GM06990 (cell line): ENCODE results near the gene AKAP17A.

Experiments used
- DNase-seq: peaks from one replicate; pipeline ENCODE4 v3.0.0-alpha.2; 2011; ENCODE audit not compliant: insufficient read length; ENCODE audit errors: extremely low read depth
- H3K27me3 ChIP-seq: replicated peaks from 2 replicates; pipeline ENCODE4 v1.6.0; 2011; ENCODE audit warnings: low read length; ENCODE audit not compliant: control insufficient read depth, insufficient read depth
- H3K36me3 ChIP-seq: 2 replicates; pipeline ENCODE4 v1.5.1; 2011; ENCODE audit warnings: low read length; ENCODE audit not compliant: control insufficient read depth, insufficient read depth
- H3K4me3 ChIP-seq: replicated peaks from 2 replicates; pipeline ENCODE4 v1.5.1; 2011; ENCODE audit warnings: low read depth, mild to moderate bottlenecking, control low read depth, low read length
- TF ChIP-seq, protein P1 (sequence below): IDR thresholded peaks from 2 replicates; pipeline ENCODE4 v1.5.1; 2011; ENCODE audit warnings: low read length, control low read depth, mild to moderate bottlenecking, inconsistent platforms; ENCODE audit not compliant: insufficient read depth, poor library complexity, severe bottlenecking

Gene AKAP17A

DNA sequence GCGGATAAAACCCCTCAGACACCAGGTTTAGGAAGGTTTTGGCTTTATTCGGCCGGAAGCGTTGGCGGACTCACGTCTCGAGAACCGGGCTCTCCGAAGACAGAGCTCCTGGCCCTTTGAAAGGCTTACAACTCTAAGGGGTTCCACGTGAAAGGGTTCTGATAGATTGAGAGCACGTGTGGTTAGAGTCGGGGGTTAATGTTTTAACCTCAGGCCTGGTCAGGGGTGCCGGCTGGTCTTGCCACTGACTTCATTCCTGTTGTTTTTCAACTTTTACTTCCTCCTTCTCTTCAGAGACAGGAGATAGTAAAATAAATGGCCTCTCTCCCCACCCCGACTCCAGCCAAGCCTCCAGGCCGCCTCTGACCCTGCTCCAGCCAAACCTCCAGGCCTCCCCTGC lies 18.8 kb downstream of the AKAP17A start:
- no peak overlapping the region for H3K4me3 ChIP-seq
- TF ChIP-seq, protein P1, sequence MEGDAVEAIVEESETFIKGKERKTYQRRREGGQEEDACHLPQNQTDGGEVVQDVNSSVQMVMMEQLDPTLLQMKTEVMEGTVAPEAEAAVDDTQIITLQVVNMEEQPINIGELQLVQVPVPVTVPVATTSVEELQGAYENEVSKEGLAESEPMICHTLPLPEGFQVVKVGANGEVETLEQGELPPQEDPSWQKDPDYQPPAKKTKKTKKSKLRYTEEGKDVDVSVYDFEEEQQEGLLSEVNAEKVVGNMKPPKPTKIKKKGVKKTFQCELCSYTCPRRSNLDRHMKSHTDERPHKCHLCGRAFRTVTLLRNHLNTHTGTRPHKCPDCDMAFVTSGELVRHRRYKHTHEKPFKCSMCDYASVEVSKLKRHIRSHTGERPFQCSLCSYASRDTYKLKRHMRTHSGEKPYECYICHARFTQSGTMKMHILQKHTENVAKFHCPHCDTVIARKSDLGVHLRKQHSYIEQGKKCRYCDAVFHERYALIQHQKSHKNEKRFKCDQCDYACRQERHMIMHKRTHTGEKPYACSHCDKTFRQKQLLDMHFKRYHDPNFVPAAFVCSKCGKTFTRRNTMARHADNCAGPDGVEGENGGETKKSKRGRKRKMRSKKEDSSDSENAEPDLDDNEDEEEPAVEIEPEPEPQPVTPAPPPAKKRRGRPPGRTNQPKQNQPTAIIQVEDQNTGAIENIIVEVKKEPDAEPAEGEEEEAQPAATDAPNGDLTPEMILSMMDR, result no peak
- no peaks in the 10 kb centered on the region for H3K27me3 ChIP-seq
- no peak for DNase-seq
- no peaks in the 10 kb centered on the region; the same call in 1 of the 2 replicates for H3K36me3 ChIP-seq

DNA sequence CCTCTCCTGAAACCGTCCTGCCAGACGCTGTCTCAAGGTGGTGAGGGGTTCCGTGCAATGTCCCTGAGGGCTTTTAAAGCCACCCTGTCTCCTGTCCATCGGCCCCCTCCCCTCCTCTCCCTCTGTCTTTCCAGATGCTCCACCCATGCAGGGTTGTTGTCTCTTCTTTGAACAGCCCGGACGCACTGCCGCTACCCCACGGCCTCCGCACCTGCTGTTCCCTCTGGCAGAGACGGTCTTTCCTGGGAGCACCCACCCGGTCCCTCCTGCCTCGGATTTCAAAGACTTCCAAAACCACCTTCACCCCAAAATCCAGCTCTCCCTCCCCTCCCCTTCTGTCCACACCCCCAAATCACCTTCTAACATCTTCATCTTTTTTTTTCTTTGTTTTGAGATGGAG lies 19.3 kb downstream of the AKAP17A start:
- no peak overlapping the region for H3K4me3 ChIP-seq
- H3K27me3 ChIP-seq, result no peaks in the 10 kb centered on the region
- H3K36me3 ChIP-seq, result no peaks in the 10 kb centered on the region; the same call in 1 of the 2 replicates
- TF ChIP-seq, protein P1, result no peak
- DNase-seq, result no peak

DNA sequence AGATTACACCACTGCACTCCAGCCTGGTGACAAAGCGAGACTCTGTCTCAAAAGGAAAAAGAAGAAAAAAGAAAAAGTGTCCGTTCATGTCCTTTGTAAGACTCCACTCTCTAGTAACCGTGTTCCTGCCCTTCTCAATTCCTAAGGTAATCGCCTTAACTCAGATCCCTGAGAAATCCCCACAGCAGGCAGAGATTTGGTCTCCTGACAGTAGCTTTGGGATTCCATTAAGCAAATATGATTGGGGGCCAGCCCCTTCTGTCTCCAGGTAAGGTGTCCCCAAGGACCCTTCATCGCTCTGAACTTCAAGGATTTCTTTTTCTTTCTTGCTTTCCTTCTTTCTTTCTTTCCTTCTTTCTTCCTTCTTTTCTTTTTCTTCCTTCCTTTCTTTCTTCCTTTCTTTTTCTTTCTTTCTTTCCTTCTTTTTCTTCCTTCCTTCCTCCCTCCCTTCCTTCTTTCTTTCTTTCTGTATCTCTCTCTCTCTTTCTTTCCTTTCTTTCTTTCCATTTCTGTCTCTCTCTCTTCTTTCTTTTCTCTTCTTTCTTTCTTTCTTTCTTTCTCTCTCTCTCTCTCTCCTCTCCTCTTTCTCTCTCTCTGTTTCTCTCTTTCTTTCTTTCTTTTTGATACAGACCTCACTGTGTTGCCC lies 21.4 kb downstream of the AKAP17A start:
- no peak for DNase-seq
- Histone ChIP-seq H3K36me3 (no peaks in the 10 kb centered on the region), H3K27me3 (no peaks in the 10 kb centered on the region), H3K4me3 (no peak overlapping the region)
- TF ChIP-seq, protein P1, result no peak

DNA sequence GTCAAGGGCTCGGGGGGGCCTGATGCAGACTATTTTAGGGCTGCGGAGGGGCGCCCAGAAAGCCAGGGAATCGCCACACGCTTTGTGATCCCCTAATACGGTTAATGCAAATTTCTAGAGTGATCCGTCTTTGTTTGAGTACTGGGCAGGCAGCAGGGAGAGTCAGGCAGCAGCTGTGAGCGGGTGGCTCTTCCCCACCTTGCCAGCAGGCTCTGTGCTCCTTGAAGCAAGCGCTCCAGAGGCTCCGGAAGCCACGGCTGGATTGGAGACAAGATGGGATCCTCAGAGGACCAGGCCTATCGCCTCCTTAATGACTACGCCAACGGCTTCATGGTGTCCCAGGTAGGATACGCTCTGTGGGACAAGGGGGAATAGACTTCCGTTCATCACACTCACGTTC lies 23.5 kb downstream of the AKAP17A start, which contains the start of gene ASMT:
ASMT (plus strand) TSS at position 133 of the 400 bp plus-strand sequence; CDS start at position 274, 141 bp downstream.
- DNase-seq, result no peak
- TF ChIP-seq, protein P1, result no peak
- Histone ChIP-seq H3K27me3 (no peaks in the 10 kb centered on the region), H3K4me3 (no peak within 1 kb of the TSS), H3K36me3 (no peaks in the 10 kb centered on the region)

DNA sequence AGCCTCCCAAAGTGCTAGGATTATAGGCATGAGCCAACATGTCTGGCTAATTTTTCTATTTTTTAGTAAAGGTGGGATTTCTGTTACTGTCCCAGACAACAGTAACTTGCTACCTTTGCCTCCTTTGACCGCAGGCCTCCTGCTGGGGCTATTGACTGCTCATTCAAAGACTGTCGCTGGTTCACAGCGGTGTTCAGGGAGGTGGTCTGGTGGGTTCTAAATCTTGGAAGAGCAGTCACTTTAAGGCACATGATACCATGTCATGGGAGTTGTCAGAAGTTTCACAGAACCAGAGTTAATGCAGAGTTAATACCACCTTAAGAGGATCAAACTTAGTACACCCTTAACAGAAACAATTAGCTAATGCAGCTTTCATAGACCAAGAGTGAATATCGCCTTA lies 27.3 kb downstream of the AKAP17A start:
- DNase-seq, result no peak
- Histone ChIP-seq H3K27me3 (no peaks in the 10 kb centered on the region), H3K36me3 (no peaks in the 10 kb centered on the region), H3K4me3 (no peak overlapping the region)
- TF ChIP-seq, protein P1, result no peak
